Right ventricle myocardium superior (tissue), 1 donor: ENCODE data around the gene ARL6IP6. TPM values are rescaled to one million over a fixed set of nuclear protein-coding genes. Genes with fewer than 3 reads are reported as not detected.

ENCODE experiments used
- ATAC-seq: fragments of 200-7000 bp; cut with Tn5 transposase; one replicate; pipeline ENCODE4 v1.9.1; 2020; ENCODE audit warnings: mild to moderate bottlenecking; ENCODE audit not compliant: poor library complexity
- DNase-seq: peaks from one replicate; pipeline ENCODE4 v3.0.0-alpha.2; 2020
- intact Hi-C: fragments of 100-400 bp; cut with DNase I; formaldehyde crosslinking; loops from one replicate; pipeline ENCODE4 v1.11.2; 2022
- long read RNA-seq: library from polyadenylated mRNA; unstranded; transcript quantifications from one replicate; pipeline ENCODE4 v2.0.0, GENCODE V29; 2021
- total RNA-seq: library from RNA; stranded (reverse); fragmentation: NEBNext Ultra II Directional; extraction: Animal tissue kit (Norgen Biotek cat#: 25700); gene quantifications from one replicate; pipeline ENCODE4 v1.2.1, GENCODE V29; 2021
- donor health status: DM: no; HTN: yes; CAD: no; lungs with severe emphysema.

Gene ARL6IP6
- total RNA-seq, result 5.9 TPM
- long read RNA-seq, transcript ARL6IP6-201 (4 exons, 2,805 nt), result major isoform, 16 of 20 reads
- long read RNA-seq, partial matches to known transcripts, result 0 of 20 reads
- long read RNA-seq, other reads (novel, unspliced or antisense), result 3 of 20 reads

DNA sequence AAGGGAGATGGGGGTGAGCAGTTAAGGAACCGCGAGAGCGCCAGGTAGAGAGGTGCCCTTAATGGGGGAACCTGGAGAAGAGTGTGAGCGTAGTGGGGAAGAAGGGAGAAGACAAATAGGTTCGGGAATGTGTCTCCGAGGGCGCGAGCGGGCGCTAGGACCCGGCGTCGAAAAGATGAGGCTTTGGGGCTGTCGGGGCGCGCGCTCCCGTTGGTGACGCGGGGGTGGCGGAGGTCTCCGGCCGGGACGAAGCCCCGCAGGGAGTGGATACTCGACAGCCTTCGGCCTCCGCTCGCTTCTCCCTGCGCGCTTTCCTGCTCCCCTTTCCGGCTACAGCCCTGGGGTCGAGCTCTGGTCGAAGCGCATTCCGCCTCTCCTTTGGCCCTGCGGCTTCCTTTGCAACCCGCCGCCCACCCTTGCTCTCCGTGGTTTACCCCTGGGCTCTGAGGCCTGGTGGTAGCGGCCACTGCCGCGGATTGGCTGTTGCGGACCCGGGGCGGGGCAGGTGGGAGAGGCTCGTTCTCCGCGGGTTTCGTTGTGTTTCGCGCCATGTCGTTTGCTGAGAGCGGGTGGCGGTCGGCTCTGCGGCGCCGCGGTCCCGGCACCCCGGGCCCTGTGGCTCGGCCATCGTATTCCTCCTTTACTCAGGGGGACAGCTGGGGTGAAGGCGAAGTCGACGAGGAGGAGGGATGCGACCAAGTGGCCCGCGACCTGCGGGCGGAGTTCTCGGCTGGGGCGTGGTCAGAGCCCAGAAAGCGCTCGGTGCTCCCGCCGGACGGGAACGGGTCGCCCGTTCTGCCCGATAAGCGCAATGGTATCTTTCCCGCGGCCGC is at the start of gene ARL6IP6:
TSS of gene ARL6IP6 (plus strand) at position 545 of the 833 bp plus-strand sequence. CDS start at position 550, 5 bp downstream.
- intact Hi-C loops, result no loop called here
- ATAC-seq (peak; percentile 93), DNase-seq (peak; percentile 96)

DNA sequence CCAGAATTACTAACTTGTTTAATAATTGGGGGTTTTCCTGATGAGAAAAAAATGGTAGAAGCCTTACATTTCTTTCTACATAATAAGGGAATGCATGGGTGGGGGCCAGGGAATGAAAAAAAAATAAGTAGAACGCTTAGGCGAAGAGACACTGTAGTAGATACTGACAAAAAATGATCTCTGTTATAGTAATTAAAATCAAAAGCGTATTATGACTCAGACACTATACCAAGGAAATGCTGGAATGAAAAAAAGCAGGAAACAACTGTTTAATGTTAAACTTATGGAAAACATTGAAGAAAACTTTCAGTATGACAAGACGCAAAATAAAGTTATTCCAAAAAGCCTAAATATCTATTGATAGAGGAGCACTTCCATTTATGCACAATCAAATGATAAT is 44.1 kb upstream of the ARL6IP6 start:
- DNase-seq, result no peak
- ATAC-seq, result no peak
- intact Hi-C loops, result no loop called here

DNA sequence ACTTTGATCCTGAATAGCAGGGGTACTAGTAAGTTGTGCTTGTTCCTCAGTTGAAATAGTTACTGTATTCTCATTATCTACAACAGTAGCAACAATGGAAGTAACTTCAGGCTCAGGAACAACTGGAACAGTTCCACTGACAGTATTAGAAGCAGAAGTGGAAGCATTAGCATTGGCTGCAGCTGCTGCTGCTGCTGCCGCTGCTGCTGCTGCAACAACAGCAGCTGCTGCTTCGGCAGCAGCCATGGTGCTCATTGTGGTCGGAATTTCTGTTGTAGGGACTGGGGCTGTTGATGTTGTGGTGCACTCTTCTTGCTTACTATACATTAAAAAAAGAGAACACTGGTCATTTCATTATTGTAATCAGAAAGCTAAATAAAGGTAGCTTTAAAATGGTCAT is 42.0 kb upstream of the ARL6IP6 start:
- DNase-seq (no peak), ATAC-seq (no peak)
- intact Hi-C loops, result no loop called here

DNA sequence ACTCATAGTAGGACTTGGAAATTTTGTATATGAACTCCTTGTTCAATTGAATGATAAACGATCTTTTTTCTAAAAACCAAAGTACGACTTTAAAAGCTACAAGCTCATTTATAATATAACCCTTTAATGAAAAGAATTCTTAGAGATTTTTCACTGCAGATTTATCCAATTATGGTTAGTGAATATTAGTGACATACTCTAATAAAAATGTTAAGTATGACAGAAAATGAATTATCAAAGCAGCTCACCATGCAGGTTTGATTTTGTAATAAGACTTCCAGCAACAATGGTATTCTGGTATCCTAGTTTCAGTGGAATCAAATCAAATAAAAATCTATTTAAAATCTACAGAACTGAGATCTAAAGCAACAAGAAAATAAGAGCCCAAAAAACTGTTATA is 39.6 kb upstream of the ARL6IP6 start:
- intact Hi-C loops, result no loop called here
- no peak for DNase-seq
- no peak for ATAC-seq

DNA sequence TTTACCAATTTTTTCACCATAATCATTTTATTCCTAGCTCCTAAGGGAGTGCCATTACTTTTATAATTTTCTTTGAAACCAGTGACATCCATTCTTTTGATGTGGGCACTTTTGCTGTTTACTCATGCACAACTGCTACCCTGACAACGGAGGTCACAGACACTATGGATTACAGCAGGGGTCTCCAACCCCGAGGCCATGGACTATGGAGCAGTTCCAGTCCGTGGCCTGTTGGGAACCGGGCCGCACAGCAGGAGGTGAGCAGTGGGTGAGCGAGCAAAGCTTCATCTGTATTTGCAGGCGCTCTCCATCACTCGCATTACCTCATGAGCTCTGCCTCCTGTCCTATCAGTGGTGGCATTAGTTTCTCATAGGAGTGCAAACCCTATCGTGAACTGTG is 35.8 kb upstream of the ARL6IP6 start:
- ATAC-seq (no peak), DNase-seq (no peak)
- intact Hi-C loops, result no loop called here

DNA sequence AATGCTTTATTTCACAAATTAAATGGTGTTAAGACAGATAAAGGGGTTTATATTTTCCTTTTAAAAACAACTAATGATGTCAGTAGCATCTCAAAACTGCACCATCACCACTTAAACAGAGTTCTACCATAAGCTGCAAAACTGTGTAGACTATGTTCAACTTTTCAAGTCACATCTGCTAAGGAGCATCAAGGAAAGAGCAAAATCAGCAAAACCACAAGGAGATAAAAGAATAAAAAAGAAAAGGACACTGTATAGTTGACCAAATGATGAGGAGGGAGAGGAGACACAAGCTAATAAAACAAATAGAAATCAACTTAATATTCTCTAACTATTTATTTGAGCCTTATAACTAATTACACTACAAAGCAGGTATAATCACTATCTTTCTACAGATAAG is 35.0 kb upstream of the ARL6IP6 start:
- intact Hi-C loops, result no loop called here
- no peak for ATAC-seq

DNA sequence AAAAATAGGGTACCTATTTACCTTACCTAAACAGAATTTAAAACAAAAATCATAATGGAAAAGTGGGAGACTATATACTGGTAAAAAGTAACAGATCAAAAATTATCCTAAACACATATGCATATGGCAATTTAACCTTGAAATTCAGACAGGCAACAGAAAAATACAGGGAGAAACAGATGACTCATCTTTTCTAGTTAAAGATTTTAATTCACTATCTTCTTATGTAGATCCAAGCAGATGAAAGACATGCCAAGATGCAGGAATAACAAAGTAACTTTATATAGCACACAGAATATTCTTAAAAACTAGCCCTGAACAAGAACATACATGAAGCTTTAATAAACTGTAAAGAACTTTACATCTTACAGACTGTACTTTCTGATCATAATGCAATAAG is 32.1 kb upstream of the ARL6IP6 start:
- intact Hi-C loops, result no loop called here
- DNase-seq, result no peak
- no peak for ATAC-seq

More for the DNA sequence above, 35.0 kb upstream of the ARL6IP6 start:
- DNase-seq, result no peak

DNA sequence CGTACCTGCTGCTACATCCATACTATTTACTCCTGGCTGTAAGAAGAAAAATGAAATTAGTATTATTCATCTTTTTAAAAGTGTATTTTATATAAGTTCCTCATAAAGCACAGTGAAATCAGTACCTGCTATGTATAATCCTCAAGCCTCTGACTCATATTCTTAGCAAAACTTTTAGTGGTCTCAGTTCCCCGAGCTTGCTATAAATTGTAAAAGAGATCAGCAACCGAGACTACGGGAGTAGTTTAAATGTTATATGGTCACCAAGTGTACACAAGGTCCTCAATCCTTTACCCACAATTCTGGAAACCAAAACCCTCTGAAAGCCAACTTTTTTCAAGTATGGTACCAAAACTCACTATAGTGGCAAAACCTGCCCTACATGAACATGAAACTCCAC is 25.4 kb upstream of the ARL6IP6 start:
- DNase-seq, result no peak
- intact Hi-C loops, result no loop called here

DNA sequence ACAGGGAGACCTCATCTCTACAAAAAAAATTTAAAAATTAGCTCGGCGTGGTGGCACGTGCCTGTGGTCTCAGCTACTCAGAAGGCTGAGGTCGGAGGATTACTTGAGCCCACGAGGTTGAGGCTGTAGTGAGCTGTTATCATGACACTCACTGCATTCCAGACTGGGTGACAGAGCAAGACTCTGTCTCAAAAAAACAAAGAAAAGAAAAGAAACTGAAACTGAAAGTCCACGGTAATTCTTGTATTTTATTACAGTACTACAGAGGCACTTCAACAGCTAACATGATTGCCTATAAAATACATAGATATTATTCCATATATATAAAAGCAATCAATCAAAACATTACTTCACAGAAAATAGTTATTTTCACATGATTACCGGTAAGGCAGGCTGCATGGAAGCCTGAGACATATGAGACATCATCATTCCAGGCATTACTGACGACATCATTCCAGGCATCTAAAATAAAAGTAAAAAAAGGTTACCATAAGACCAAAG is 24.2 kb upstream of the ARL6IP6 start:
- DNase-seq (no peak), ATAC-seq (peak; percentile 22)
- intact Hi-C loops, result no loop called here

More for the DNA sequence above, 25.4 kb upstream of the ARL6IP6 start:
- ATAC-seq, result no peak

DNA sequence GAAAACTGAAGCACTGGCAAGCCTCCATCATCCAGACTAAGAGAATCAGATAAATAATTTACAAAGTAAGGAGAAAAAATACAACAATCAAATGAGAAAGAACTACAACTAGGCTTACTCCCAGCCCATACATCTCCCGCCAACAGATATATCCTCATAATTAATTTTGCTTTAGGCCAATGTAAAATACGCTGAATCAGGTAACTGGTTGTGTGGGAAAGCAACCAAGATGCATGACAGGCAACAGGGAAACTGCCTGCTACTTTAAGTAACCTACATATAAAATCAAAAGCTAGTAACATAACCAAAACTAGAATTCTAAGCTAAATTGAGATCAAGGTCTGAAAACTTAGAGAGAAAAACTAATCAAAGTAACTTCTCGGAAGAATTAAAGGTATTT is 22.7 kb upstream of the ARL6IP6 start:
- no peak for ATAC-seq
- DNase-seq, result no peak
- intact Hi-C loops, result no loop called here

DNA sequence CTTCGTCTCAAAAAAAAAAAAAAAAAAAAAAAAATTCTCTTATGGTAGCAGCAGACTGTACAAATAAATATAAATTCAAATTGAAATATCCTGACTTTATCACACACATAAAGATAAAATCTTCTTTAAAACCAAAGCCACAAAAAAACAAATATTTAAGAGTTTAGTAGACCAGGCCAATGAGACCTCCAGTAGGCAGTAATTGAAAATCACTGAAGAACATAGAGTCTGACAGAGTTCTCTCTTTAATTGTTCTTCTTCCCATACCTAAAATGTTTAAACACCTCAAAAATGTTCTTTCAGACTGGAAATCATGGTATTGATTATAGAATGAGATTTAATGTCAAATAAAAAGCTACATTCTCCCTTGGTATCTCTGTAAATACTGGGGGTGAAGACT is 21.9 kb upstream of the ARL6IP6 start:
- ATAC-seq (no peak), DNase-seq (no peak)
- intact Hi-C loops, result no loop called here

DNA sequence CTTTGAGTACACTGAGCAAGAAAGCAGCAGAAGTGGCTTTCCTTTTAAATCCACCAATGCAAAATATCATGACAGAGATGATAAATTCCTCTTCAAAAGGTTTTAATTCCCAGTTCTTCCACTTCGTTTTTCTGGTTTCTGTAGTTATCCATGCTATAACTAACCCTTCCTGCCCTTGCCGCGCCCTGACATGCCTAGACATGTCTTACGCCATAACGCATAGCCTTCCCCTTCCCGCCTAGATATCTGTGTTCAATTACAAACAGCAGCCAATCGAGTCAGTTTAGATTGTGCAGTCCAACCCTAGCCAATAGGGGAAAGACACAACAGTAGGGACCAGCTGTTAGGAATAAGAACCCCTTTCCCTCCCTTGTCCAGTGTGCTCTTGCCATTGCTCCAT is 17.2 kb upstream of the ARL6IP6 start:
- DNase-seq (no peak), ATAC-seq (no peak)
- intact Hi-C loops, result no loop called here

DNA sequence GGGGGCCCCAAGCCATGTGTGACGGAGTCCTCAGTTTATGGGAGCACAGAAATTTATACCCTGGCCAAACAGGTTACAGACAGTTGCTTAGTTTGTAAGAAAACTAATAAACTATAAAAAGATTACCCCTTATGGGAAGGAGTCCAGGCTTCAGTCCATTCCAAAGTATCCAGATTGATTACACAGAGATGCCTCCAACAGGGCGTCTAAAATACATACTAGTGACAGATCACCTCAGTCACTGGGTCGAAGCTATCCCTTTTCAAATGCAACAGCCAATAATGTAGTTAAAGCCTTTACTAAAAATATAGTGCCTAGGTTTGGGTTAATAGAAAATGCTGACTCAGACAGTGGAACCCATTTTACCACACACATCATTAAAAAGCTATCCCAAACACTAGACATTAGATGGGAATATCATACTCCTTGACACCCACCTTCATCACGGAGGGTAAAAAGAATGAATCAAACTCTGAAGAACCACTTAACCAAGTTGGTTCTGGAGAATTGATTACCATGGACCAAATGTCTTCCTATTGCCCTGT is 11.9 kb upstream of the ARL6IP6 start:
- intact Hi-C loops, result no loop called here
- DNase-seq, result no peak
- no peak for ATAC-seq

DNA sequence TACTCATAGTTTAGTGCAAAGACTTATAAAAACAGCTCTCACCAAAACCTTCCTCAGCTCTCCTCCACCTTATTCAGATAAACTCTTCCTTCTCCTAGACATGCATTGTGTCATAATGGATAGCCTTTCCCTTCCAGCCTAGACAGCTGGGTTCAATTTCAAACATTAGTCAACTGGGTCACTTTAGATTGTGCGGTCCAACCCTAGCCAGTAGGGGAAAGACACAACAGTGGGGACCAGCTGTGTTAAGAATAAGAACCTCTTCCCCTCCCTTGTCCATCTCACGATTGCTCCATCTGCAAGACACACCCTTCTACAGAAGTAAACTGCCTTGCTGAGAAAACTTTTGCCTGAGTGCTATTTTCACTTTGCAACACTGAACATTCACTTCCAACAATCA is 9.7 kb upstream of the ARL6IP6 start:
- intact Hi-C loops, result no loop called here
- DNase-seq (no peak), ATAC-seq (no peak)

DNA sequence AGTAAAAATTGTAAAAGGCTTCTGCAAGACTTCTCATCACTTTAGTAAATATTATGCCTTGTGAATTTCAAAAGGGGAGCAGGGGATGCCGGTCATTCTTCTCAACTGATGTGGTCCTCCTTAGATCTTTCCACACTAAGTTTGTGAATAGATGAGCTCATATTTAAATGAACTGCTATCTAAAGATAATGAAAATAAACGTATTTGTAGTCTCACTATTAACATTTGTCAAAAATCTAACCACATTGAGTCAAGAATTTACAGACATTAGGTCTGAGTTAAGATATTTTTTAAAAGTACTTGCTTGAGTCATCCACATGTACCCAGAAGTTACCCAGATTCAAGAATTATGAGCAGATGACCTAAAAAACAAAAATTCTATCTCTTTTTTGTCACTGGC is 7.7 kb upstream of the ARL6IP6 start:
- no peak for ATAC-seq
- DNase-seq, result no peak
- intact Hi-C loops, result no loop called here

DNA sequence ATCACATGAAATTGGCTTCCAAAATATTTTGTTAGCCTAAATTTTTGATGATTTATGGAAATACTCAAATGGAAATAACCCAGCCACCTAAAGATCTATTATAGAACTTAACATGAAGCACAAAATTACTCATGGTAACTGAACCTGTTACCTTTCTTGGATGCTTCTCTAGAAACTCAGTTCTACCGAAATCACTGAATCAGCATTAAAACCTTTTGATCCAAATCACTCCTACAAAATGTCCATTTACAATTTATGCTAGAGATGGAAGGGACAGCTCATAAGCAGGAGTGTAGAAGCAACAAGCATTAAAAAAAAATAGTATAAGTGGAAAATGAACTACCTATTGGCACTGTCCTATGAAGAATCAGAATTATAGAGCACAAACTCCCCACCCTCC is 3.3 kb upstream of the ARL6IP6 start:
- ATAC-seq, result no peak
- no peak for DNase-seq
- intact Hi-C loops, result no loop called here

DNA sequence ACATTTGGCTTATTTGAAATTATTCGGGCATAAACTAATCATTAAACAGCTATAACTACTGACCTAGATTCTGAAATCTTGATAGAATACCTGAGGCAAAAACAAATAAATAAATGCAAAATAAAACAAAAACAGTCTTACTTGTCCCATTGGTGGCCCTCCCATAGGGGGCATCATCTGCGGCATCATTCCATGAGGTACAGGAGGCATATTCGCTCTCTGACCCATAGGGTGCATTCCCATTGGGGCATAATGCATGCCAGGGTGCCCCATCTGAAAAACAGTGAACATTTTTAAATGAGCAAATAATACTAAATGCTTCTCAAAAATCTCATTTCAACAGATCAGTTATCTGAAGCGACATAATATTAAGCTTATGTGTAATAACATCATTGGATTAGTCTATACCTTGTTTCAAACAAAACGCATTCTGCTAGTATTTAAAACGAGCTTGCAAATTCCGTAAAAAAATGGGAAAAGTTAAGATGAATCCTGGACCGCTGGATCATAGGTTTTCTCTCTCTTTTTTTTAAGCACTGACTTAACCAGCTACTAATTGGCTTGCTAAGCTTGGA is 2.5 kb upstream of the ARL6IP6 start:
- ATAC-seq, result no peak
- no peak for DNase-seq
- intact Hi-C loops, result no loop called here

DNA sequence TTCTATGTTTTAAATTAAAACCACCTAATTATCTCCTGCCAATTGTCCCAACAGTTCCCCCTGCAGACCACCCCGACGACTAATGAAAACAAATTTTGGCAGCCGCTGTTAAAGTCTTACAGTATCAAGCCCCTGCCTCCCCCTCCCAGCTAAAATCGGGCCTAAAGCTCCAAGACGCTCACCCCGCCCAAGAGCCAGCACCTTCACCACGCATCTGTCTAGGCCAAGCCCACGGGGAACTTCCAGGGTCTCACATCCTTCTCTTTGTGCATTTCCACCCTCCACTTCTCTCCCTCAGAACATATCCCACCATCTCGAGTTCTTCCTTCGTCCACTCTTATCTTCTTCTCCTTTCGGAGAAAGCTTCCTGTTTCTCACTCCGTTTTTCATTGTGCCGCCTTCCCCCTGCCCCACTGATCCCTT is 1.6 kb upstream of the ARL6IP6 start:
- no peak for DNase-seq
- intact Hi-C loops, result no loop called here
- no peak for ATAC-seq

DNA sequence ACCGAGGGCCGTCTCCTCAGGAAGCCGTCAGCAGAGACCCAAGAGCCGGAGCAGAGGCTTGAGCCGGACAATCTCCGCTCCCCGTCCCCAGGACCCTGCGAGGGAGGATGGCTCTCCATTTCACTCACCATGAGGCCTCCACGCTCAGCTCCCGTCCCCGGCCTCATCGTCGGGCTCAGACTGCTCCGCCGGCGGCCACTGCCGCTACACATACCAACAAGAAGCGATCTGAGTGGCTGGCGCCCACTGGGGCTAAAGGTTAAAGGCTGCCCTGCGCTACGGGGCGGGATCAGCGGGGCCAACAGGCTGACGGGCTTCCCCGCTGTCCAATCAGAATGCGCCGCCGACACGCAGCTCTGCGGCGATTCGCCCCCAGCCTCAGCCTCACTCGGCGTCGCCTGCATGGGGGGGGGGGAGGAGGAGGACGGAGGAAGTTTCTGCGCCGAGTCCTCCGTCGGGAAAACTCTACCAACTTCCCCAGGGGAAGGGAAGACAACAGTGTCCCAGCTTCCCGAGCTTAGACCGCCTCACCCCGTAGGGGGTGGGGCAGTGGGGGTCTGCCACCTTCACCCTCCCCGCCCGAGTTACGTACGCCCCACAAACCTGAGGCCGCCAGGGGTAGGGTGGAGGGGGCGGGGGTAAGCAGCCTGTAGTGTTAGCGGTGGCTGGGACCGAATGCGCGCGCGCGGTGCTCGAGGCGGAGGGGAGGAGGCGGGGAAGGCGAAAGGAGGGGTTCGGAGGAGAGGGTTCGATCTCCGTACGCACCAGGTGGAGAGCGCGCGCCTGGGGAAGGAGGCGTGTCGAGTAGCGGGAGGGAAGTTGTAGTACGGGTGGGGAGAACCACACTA is 968 bp upstream of the ARL6IP6 start, which contains the start of gene PRPF40A:
TSS of gene PRPF40A (minus strand) at position 234 of the 848 bp plus-strand sequence. CDS start at position 212, 22 bp downstream.
- DNase-seq (peak; percentile 99), ATAC-seq (peak; percentile 94)
- intact Hi-C loops, result no loop called here
